HL-60 (cell line): ENCODE measurements around the gene LYPD5.
"Not testable (repeated sequence)": the region's sequence is repeated elsewhere in the genome, so short reads cannot be mapped to it uniquely, and the experiment has no call there.

Source experiments
- GABPA ChIP-seq: IDR thresholded peaks from 2 replicates; pipeline ENCODE4 v1.6.1; 2012; ENCODE audit warnings: low read depth
- POLR2AphosphoS5 ChIP-seq: IDR thresholded peaks from 2 replicates; pipeline ENCODE4 v1.6.1; 2012; ENCODE audit warnings: low read depth
- TF ChIP-seq, protein P1 (sequence below): IDR thresholded peaks from one replicate; pipeline ENCODE4 v1.5.1; 2011; ENCODE audit warnings: low read length, control low read depth, inconsistent platforms; ENCODE audit not compliant: insufficient read depth
- TF ChIP-seq, protein P2 (sequence below): IDR thresholded peaks from 2 replicates; pipeline ENCODE4 v1.6.1; 2012; ENCODE audit warnings: low read depth; ENCODE audit not compliant: insufficient replicate concordance

DNA sequence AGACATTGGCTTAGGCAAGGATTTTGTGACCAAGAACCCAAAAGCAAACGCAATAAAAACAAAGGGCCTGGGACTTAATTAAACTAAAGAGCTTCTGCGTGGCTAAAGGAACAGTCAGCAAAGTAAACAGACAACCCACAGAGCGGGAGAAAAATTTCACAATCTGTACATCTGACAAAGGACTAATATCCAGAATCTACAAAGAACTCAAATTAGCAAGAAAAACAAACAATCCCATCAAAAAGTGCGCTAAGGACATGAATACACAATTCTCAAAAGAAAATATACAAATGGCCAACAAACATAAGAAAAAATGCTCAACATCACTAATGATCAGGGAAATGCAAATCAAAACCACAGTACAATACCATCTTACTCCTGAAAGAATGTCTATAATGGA is 22.3 kb upstream of the LYPD5 start:
- TF ChIP-seq, protein P1, sequence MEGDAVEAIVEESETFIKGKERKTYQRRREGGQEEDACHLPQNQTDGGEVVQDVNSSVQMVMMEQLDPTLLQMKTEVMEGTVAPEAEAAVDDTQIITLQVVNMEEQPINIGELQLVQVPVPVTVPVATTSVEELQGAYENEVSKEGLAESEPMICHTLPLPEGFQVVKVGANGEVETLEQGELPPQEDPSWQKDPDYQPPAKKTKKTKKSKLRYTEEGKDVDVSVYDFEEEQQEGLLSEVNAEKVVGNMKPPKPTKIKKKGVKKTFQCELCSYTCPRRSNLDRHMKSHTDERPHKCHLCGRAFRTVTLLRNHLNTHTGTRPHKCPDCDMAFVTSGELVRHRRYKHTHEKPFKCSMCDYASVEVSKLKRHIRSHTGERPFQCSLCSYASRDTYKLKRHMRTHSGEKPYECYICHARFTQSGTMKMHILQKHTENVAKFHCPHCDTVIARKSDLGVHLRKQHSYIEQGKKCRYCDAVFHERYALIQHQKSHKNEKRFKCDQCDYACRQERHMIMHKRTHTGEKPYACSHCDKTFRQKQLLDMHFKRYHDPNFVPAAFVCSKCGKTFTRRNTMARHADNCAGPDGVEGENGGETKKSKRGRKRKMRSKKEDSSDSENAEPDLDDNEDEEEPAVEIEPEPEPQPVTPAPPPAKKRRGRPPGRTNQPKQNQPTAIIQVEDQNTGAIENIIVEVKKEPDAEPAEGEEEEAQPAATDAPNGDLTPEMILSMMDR: not testable (repeated sequence)
- not testable (repeated sequence) for TF ChIP-seq GABPA, POLR2AphosphoS5
- TF ChIP-seq, protein P2, sequence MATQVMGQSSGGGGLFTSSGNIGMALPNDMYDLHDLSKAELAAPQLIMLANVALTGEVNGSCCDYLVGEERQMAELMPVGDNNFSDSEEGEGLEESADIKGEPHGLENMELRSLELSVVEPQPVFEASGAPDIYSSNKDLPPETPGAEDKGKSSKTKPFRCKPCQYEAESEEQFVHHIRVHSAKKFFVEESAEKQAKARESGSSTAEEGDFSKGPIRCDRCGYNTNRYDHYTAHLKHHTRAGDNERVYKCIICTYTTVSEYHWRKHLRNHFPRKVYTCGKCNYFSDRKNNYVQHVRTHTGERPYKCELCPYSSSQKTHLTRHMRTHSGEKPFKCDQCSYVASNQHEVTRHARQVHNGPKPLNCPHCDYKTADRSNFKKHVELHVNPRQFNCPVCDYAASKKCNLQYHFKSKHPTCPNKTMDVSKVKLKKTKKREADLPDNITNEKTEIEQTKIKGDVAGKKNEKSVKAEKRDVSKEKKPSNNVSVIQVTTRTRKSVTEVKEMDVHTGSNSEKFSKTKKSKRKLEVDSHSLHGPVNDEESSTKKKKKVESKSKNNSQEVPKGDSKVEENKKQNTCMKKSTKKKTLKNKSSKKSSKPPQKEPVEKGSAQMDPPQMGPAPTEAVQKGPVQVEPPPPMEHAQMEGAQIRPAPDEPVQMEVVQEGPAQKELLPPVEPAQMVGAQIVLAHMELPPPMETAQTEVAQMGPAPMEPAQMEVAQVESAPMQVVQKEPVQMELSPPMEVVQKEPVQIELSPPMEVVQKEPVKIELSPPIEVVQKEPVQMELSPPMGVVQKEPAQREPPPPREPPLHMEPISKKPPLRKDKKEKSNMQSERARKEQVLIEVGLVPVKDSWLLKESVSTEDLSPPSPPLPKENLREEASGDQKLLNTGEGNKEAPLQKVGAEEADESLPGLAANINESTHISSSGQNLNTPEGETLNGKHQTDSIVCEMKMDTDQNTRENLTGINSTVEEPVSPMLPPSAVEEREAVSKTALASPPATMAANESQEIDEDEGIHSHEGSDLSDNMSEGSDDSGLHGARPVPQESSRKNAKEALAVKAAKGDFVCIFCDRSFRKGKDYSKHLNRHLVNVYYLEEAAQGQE: not testable (repeated sequence)
